Lower leg skin (tissue), 3 donors: ENCODE measurements around the gene ZSCAN12.

Experiments used
- POLR2A ChIP-seq, 2 donors: fragments of 450-650 bp; IDR thresholded peaks; one replicate each; pipeline ENCODE4 v1.6.1; 2016 to 2017; ENCODE audit warnings: antibody characterized with exemption in 2 of 2, mild to moderate bottlenecking in 1 of 2, moderate library complexity in 1 of 2
- TF ChIP-seq, protein P1 (sequence below), 3 donors: fragments of 450-650 bp; IDR thresholded peaks; one replicate each; pipeline ENCODE4 v1.5.1; 2016; ENCODE audit warnings: antibody characterized with exemption in 3 of 3, mild to moderate bottlenecking in 3 of 3, moderate library complexity in 2 of 3

DNA sequence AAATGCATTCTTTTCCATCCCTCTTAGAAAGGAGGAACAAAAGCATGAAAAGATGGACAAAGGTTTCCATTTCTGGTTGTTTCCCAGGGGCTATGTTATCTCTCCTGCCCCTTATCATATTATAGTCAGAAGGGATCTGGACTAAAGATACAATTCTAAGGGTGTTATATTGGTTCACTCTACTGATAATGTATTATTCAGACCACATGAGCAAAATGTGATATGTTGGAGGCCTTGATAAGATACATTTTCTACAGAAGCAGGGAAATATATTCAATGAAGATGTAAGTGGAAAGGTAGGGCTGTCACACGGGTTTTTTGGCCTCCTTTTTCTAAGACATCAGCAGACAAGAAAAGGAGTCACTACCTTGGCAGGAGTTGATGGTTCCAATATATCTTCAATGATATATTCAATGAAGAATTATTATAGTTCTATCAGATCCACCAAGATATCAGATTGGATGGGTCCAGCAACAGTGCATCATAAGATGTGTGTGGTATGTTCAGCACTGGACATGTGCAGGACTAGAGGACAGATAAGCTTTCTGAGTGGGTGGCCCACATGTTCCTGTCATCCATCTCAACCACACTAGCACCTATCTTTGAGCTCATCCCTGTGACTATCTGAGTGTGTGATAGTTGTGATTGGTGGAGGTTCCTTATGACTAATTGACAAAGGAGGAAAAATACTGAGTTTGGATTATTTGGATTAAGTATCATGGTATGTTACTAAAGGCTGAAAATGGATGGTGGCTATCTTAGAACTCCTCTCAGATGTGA lies 55.5 kb downstream of the ZSCAN12 start:
- TF ChIP-seq, protein P1, sequence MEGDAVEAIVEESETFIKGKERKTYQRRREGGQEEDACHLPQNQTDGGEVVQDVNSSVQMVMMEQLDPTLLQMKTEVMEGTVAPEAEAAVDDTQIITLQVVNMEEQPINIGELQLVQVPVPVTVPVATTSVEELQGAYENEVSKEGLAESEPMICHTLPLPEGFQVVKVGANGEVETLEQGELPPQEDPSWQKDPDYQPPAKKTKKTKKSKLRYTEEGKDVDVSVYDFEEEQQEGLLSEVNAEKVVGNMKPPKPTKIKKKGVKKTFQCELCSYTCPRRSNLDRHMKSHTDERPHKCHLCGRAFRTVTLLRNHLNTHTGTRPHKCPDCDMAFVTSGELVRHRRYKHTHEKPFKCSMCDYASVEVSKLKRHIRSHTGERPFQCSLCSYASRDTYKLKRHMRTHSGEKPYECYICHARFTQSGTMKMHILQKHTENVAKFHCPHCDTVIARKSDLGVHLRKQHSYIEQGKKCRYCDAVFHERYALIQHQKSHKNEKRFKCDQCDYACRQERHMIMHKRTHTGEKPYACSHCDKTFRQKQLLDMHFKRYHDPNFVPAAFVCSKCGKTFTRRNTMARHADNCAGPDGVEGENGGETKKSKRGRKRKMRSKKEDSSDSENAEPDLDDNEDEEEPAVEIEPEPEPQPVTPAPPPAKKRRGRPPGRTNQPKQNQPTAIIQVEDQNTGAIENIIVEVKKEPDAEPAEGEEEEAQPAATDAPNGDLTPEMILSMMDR (IDR thresholded peaks at IDR 0.05) = no peak
- no peak for TF ChIP-seq POLR2A (IDR thresholded peaks at IDR 0.05)
